Gastrocnemius medialis (tissue), 4 donors: ENCODE measurements around the gene ABCG2. TPM values are rescaled to one million over a fixed set of nuclear protein-coding genes. Genes with fewer than 3 reads are reported as not detected.

Source experiments
- ATAC-seq, 2 donors: fragments of 150-250 bp; one replicate each; pipeline ENCODE4 v1.9.1; 2016
- DNase-seq, 2 donors: peaks; one replicate each; pipeline ENCODE4 v3.0.0-alpha.2; 2019
- H3K27ac ChIP-seq, 4 donors: fragments of 200-600 bp; sonication (generic); 1 replicate in 1 of 4; 2 replicates in 3 of 4; pipeline ENCODE4 v1.5.1; 2016 to 2018; ENCODE audit warnings: mild to moderate bottlenecking in 2 of 4, moderate library complexity in 1 of 4
- H3K27me3 ChIP-seq, 3 donors: fragments of 200-600 bp; sonication (generic) in 2 of 3; 1 replicate in 1 of 3; 2 replicates in 2 of 3; pipeline versions ENCODE4 v1.5.1 to v1.6.0; 2016 to 2019; ENCODE audit warnings: mild to moderate bottlenecking in 1 of 3, moderate library complexity in 1 of 3
- H3K36me3 ChIP-seq, 2 donors: fragments of 200-600 bp; sonication (generic) in 1 of 2; one replicate each; pipeline ENCODE4 v1.5.1; 2017 to 2018
- H3K4me1 ChIP-seq, 2 donors: fragments of 200-600 bp; sonication (generic) in 1 of 2; one replicate each; pipeline ENCODE4 v1.5.1; 2016 to 2017; ENCODE audit warnings: mild to moderate bottlenecking in 2 of 2
- H3K4me3 ChIP-seq, 4 donors: fragments of 200-600 bp; sonication (generic) in 3 of 4; 1 replicate in 1 of 4; 2 replicates in 3 of 4; pipeline ENCODE4 v1.5.1; 2016 to 2019; ENCODE audit warnings: mild to moderate bottlenecking in 2 of 4
- H3K9me3 ChIP-seq, 3 donors: fragments of 200-600 bp; sonication (generic) in 2 of 3; 1 replicate in 1 of 3; 2 replicates in 2 of 3; pipeline ENCODE4 v1.5.1; 2016 to 2019
- POLR2A ChIP-seq, 2 donors: fragments of 450-650 bp; IDR thresholded peaks; one replicate each; pipeline ENCODE4 v1.6.1; 2017; ENCODE audit warnings: antibody characterized with exemption in 2 of 2, mild to moderate bottlenecking in 2 of 2, moderate library complexity in 2 of 2
- in situ Hi-C, 4 donors: fragments of 200-750 bp; cut with MboI; loops; one replicate each; pipeline versions ENCODE4 v1.15.0 to v1.8.0; 2017; ENCODE audit warnings: low sequenced_read_pairs in 4 of 4
- intact Hi-C: fragments of 100-400 bp; cut with DNase I; formaldehyde crosslinking; loops from one replicate; pipeline ENCODE4 v1.15.1; 2023; ENCODE audit warnings: low total_unique reads
- total RNA-seq, 4 donors: library from RNA; depleted of rRNA; stranded (reverse); fragments of >200 nt; gene quantifications; one replicate each; pipeline versions ENCODE4 v1.1.0 to v1.2.3, GENCODE V29; 2016
- TF ChIP-seq, protein P1 (sequence below), 5 experiments: fragments of 450-650 bp in 3 of 5; fragments of 200-600 bp in 2 of 5; sonication (generic) in 2 of 5; IDR thresholded peaks in 4 of 5; conservative IDR thresholded peaks in 1 of 5; 1 replicate in 4 of 5; 2 replicates in 1 of 5; pipeline ENCODE4 v1.5.1; 2016 to 2019; ENCODE audit warnings: antibody characterized with exemption in 5 of 5, mild to moderate bottlenecking in 3 of 5, moderate library complexity in 3 of 5

The ABCG2 gene
- total RNA-seq, 4 donors from 2014 or later = 0.22 to 0.75 (median 0.23) TPM; not detected in 1

DNA sequence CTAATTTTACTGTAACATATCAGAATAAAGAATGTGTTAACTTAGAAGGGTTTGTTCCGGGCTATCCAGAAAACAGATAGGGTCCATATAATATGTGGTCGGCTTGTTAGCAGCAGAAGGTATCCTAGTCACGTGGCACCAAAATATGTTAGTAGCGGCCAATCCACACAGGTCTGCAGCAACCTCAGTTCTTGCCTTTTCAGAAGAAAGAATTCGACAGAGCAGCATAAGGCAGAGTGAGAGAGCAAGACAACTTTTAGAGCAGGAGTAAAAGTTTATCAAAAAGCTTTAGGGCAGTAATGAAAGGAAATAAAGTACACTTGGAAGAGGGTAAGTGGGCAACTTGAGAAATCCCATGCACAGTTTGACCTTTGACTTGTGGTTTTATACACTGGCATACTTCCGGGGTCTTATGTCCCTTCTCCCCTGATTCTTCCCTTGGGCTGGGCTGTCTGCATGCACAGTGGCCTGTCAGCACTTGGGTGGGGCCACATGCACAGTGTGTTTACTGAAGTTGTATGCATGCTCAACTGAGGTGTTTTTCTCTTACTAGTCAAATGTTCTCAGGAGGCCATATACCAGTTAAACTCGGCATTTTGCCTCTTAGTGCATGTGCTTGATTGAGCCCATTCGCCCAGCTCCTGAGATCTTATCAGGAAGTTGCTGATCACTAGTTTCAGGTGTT, 37.0 kb upstream of the ABCG2 start:
- no peaks in the 10 kb centered on the region for H3K36me3 ChIP-seq
- H3K4me3 ChIP-seq = no peak overlapping the region
- no peaks in the 10 kb centered on the region for H3K27me3 ChIP-seq
- intact Hi-C loops = no loop called here
- ATAC-seq (no peak), DNase-seq (no peak)
- H3K4me1 ChIP-seq = no peaks in the 10 kb centered on the region
- in situ Hi-C loops = no loop called here
- TF ChIP-seq, protein P1, sequence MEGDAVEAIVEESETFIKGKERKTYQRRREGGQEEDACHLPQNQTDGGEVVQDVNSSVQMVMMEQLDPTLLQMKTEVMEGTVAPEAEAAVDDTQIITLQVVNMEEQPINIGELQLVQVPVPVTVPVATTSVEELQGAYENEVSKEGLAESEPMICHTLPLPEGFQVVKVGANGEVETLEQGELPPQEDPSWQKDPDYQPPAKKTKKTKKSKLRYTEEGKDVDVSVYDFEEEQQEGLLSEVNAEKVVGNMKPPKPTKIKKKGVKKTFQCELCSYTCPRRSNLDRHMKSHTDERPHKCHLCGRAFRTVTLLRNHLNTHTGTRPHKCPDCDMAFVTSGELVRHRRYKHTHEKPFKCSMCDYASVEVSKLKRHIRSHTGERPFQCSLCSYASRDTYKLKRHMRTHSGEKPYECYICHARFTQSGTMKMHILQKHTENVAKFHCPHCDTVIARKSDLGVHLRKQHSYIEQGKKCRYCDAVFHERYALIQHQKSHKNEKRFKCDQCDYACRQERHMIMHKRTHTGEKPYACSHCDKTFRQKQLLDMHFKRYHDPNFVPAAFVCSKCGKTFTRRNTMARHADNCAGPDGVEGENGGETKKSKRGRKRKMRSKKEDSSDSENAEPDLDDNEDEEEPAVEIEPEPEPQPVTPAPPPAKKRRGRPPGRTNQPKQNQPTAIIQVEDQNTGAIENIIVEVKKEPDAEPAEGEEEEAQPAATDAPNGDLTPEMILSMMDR (IDR thresholded peaks at IDR 0.05 in 4 of 5, conservative IDR thresholded peaks at IDR 0.05 in 1 of 5) = no peak
- TF ChIP-seq POLR2A (IDR thresholded peaks at IDR 0.05) = no peak
- H3K9me3 ChIP-seq = no peaks in the 10 kb centered on the region
- H3K27ac ChIP-seq = no peak overlapping the region

GRCh38 chr4:88191404-88191803, 33.0 kb upstream of the ABCG2 start:
- no peak for TF ChIP-seq POLR2A (IDR thresholded peaks at IDR 0.05)
- TF ChIP-seq, protein P1 (IDR thresholded peaks at IDR 0.05 in 4 of 5, conservative IDR thresholded peaks at IDR 0.05 in 1 of 5) = no peak
- H3K27ac ChIP-seq = no peak overlapping the region
- no peaks in the 10 kb centered on the region for H3K4me1 ChIP-seq
- DNase-seq (no peak), ATAC-seq (no peak)
- intact Hi-C loops (no loop called here), in situ Hi-C loops (no loop called here)
- H3K27me3 ChIP-seq = no peaks in the 10 kb centered on the region
- no peaks in the 10 kb centered on the region for H3K9me3 ChIP-seq
- H3K4me3 ChIP-seq = no peak overlapping the region
- no peaks in the 10 kb centered on the region for H3K36me3 ChIP-seq

DNA sequence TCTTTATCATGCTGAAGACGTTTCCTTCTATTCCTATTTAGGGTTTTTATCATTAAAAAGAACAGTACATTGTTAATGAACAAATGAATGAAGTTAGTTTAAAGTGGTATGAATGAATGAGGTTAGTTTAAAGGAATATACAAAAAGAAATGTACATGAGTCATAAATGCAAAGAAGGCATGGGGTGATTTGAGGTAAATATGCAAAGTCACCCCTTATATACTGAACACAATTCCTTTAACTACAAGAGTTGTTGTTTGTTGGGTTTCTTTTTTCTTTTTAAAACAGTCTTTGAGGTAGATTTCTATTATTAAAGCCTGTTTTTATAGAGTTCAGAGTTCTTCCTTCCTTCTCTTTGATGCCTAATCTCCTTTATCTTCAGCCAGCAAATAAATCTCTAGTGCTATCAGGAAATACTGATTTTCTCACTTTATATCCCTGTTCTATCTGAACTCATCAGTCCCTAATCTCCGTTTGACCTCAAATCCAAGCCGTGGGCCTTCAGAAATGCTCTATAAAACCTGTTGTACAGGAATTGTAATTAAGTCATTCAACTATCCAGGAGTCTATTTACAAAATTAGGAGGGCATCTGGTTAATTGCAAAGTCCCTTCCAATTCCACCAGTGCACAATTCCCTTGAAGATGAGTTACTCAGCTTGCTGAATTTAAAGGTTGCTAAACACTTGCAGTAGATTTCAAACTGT, 31.6 kb upstream of the ABCG2 start:
- H3K36me3 ChIP-seq = no peaks in the 10 kb centered on the region
- H3K27ac ChIP-seq = no peak overlapping the region
- no peaks in the 10 kb centered on the region for H3K9me3 ChIP-seq
- H3K27me3 ChIP-seq = no peaks in the 10 kb centered on the region
- H3K4me1 ChIP-seq = no peaks in the 10 kb centered on the region
- no peak overlapping the region for H3K4me3 ChIP-seq
- ATAC-seq (no peak), DNase-seq (no peak)
- TF ChIP-seq, protein P1 (IDR thresholded peaks at IDR 0.05 in 4 of 5, conservative IDR thresholded peaks at IDR 0.05 in 1 of 5) = no peak
- intact Hi-C loops = no loop called here
- in situ Hi-C loops = no loop called here

DNA sequence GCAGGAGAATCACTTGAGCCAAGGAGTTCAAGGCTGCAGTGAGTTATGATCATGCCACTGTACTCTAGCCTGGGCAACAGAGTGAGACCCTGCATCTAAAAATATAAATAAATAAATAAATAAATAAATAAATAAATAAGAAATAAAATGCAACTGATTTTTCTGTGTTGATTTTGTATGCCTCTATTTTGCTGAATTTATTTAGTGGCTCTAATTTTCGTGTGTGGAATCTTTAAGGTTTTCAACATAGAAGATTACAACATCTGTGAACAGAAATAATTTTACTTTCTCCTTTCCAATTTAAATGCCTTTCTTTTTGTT, 30.9 kb upstream of the ABCG2 start:
- no peak overlapping the region for H3K27ac ChIP-seq
- ATAC-seq (no peak), DNase-seq (no peak)
- in situ Hi-C loops (no loop called here), intact Hi-C loops (no loop called here)
- H3K4me1 ChIP-seq = no peaks in the 10 kb centered on the region
- H3K27me3 ChIP-seq = no peaks in the 10 kb centered on the region
- H3K4me3 ChIP-seq = no peak overlapping the region
- H3K36me3 ChIP-seq = no peaks in the 10 kb centered on the region
- TF ChIP-seq POLR2A (IDR thresholded peaks at IDR 0.05) = no peak
- TF ChIP-seq, protein P1 (IDR thresholded peaks at IDR 0.05 in 4 of 5, conservative IDR thresholded peaks at IDR 0.05 in 1 of 5) = no peak
- no peaks in the 10 kb centered on the region for H3K9me3 ChIP-seq
